K562 (cell line): ENCODE data around the gene ASMTL. TPM values are rescaled to one million over a fixed set of nuclear protein-coding genes. Genes with fewer than 3 reads are reported as not detected.

ENCODE experiments used
- ATAC-seq: fragments of 200-7000 bp; cut with Tn5 transposase; 3 replicates; pipeline ENCODE4 v1.9.1; 2020; ENCODE audit warnings: moderate library complexity
- BruUV-seq: library from RNA; stranded (reverse); fragments of 400-500 nt; replicated peaks from 2 replicates; lab custom pipeline; 2021; lab: Mats Ljungman, UMichigan
- CTCF ChIA-PET: fragments of 300-600 bp; formaldehyde crosslinking; extraction: SDS; loops from one replicate; lab custom pipeline; 2021; ENCODE audit warnings: low intra/inter-chr PET ratio; lab: Yijun Ruan, JAX
- POLR2A ChIA-PET: fragments of 300-600, 350-650 bp; sonication (Branson Sonifier 250); formaldehyde crosslinking; extraction: SDS; loops from one replicate; lab custom pipeline; 2021; ENCODE audit warnings: antibody characterized with exemption, inconsistent platforms; lab: Yijun Ruan, JAX
- DNase-seq, 4 experiments: peaks; one replicate each; pipeline versions ENCODE4 v3.0.0 to v3.0.0-alpha.2; 2011 to 2018; ENCODE audit warnings: low spot score in 3 of 4, mixed read lengths in 3 of 4; ENCODE audit errors: extremely low read depth in 1 of 4
- FAIRE-seq: peaks from 2 replicates; lab custom pipeline; 2011; peaks lifted over from hg19 to GRCh38; lab: Jason Lieb, UNC
- H2AFZ ChIP-seq: 2 replicates; pipeline ENCODE4 v1.6.0; 2011; ENCODE audit warnings: low read depth, low read length, control low read depth, inconsistent platforms
- H3K27ac ChIP-seq: fragments of 200-600 bp; 3 replicates; pipeline ENCODE4 v1.8.0; 2011; ENCODE audit warnings: low read depth, mild to moderate bottlenecking, control low read depth, inconsistent platforms, low read length, moderate library complexity, mixed read lengths; ENCODE audit errors: extremely low read depth
- H3K27me3 ChIP-seq, 2 experiments: fragments of 300-600 bp in 1 of 2; 2 replicates in 1 of 2; 3 replicates in 1 of 2; pipeline versions ENCODE4 v1.6.0 to v1.8.0; 2011; ENCODE audit warnings: inconsistent platforms in 2 of 2, low read length in 2 of 2, mild to moderate bottlenecking in 1 of 2, mixed read lengths in 1 of 2, moderate library complexity in 1 of 2; ENCODE audit not compliant: control insufficient read depth in 2 of 2, insufficient read depth in 2 of 2
- H3K36me3 ChIP-seq: fragments of 300-600 bp; 3 replicates; pipeline ENCODE4 v1.8.0; 2011; ENCODE audit warnings: mild to moderate bottlenecking, low read length, inconsistent platforms; ENCODE audit not compliant: control insufficient read depth, insufficient read depth
- H3K4me1 ChIP-seq, 2 experiments: fragments of 200-600 bp in 1 of 2; replicated peaks in 1 of 2; 2 replicates in 1 of 2; 3 replicates in 1 of 2; pipeline versions ENCODE4 v1.5.1 to v1.8.0; 2011; ENCODE audit warnings: inconsistent platforms in 2 of 2, low read length in 2 of 2, mild to moderate bottlenecking in 1 of 2, mixed read lengths in 1 of 2, moderate library complexity in 1 of 2; ENCODE audit not compliant: control insufficient read depth in 2 of 2, insufficient read depth in 2 of 2
- H3K4me2 ChIP-seq: 2 replicates; pipeline ENCODE4 v1.6.1; 2011; ENCODE audit warnings: low read length, control low read depth, inconsistent platforms, mixed read lengths; ENCODE audit not compliant: insufficient read depth
- H3K4me3 ChIP-seq: fragments of 200-600 bp; sonication (generic), shearing (Covaris generic); 2 replicates; pipeline ENCODE4 v1.5.1; 2016; ENCODE audit warnings: control low read depth, inconsistent platforms
- H3K79me2 ChIP-seq: fragments of 200-600 bp; 3 replicates; pipeline ENCODE4 v1.8.0; 2011; ENCODE audit warnings: low read length, inconsistent platforms; ENCODE audit not compliant: control insufficient read depth, insufficient read depth
- H3K9ac ChIP-seq, 2 experiments: 2 replicates each; pipeline versions ENCODE4 v1.6.0 to v1.6.1; 2011; ENCODE audit warnings: low read depth in 2 of 2, low read length in 2 of 2, control low read depth in 1 of 2, inconsistent platforms in 1 of 2, mild to moderate bottlenecking in 1 of 2, mixed read lengths in 1 of 2; ENCODE audit not compliant: insufficient read depth in 1 of 2
- H3K9me1 ChIP-seq: one replicate; pipeline ENCODE4 v1.6.0; 2011; ENCODE audit warnings: inconsistent platforms, mild to moderate bottlenecking, low read length, moderate library complexity; ENCODE audit not compliant: control insufficient read depth, insufficient read depth
- H3K9me3 ChIP-seq: replicated peaks from 2 replicates; pipeline ENCODE4 v1.5.1; 2011; ENCODE audit warnings: low read depth, low read length, inconsistent platforms; ENCODE audit not compliant: control insufficient read depth, insufficient read depth
- H4K20me1 ChIP-seq: replicated peaks from 2 replicates; pipeline ENCODE4 v1.6.1; 2011; ENCODE audit warnings: low read length, inconsistent platforms, mixed read lengths; ENCODE audit not compliant: control insufficient read depth, insufficient read depth
- KLF13 ChIP-seq: fragments of 450-650 bp; IDR thresholded peaks from 2 replicates; pipeline ENCODE4 v1.6.1; 2016; ENCODE audit warnings: missing genetic modification characterization, low read depth, mild to moderate bottlenecking, missing compliant biosample characterization, moderate library complexity, borderline replicate concordance
- TBP ChIP-seq: optimal IDR thresholded peaks from 2 replicates; pipeline ENCODE3; 2011; ENCODE audit warnings: low read depth, low read length, improper control_type of control experiment
- TEAD1 ChIP-seq, 2 experiments: fragments of 450-650 bp in 1 of 2; sonication (generic) in 1 of 2; formaldehyde crosslinking; IDR thresholded peaks; 2 replicates each; pipeline versions ENCODE4 v1.4.0 to v1.8.0; 2020 to 2022; ENCODE audit warnings: mild to moderate bottlenecking in 2 of 2, missing genetic modification reagents in 1 of 2
- WGBS: fragments of 100-300 bp; shearing (Covaris generic); methylation state at CpG from one replicate; pipeline ENCODE4 v1.1.6; 2016; ENCODE audit warnings: low coverage, mixed read lengths; ENCODE audit not compliant: insufficient coverage; ENCODE audit errors: missing lambda C conversion rate; 5-methylcytosine and 5-hydroxymethylcytosine counted together
- in situ Hi-C: fragments of 300-500 bp; cut with MboI; formaldehyde crosslinking; loops from 4 replicates; pipeline ENCODE4 v1.15.0; 2018; ENCODE audit warnings: inconsistent platforms, mixed read lengths
- intact Hi-C: fragments of 100-400 bp; cut with micrococcal nuclease; formaldehyde crosslinking; loops from 2 replicates; pipeline ENCODE4 v1.14.2; 2022
- polyA plus RNA-seq, 8 experiments: library from polyadenylated mRNA; depleted of rRNA in 4 of 8; stranded (reverse) in 5 of 8; unstranded in 3 of 8; fragments of >200 nt; fragmentation: Nextera tagmentation in 2 of 8; fragmentation: Illumina TruSeq in 1 of 8; extraction: Ambion mirVana in 2 of 8; extraction: Trizol in 1 of 8; gene quantifications; 2 replicates each; pipeline versions ENCODE4 v1.2.1 to v1.2.3, GENCODE V29; 2011 to 2014; ENCODE audit warnings: inconsistent platforms in 1 of 8, missing spikeins in 1 of 8
- total RNA-seq, 7 experiments: library from RNA; depleted of rRNA in 6 of 7; stranded (reverse); fragments of >200 nt in 6 of 7; fragmentation: Illumina TruSeq in 2 of 7; extraction: Trizol in 2 of 7; gene quantifications; 2 replicates each; pipeline versions ENCODE4 v1.2.1 to v1.2.3, GENCODE V29; 2011 to 2021; ENCODE audit warnings: low replicate concordance in 1 of 7
- TF ChIP-seq, protein P1 (sequence below): sonication (generic); formaldehyde crosslinking; IDR thresholded peaks from 2 replicates; pipeline ENCODE4 v1.8.0; 2022; ENCODE audit warnings: mild to moderate bottlenecking, missing genetic modification reagents
- TF ChIP-seq, protein P2 (sequence below): sonication (generic); formaldehyde crosslinking; IDR thresholded peaks from 2 replicates; pipeline ENCODE4 v1.8.1; 2023; ENCODE audit warnings: mild to moderate bottlenecking, missing genetic modification reagents

ASMTL gene
- total and polyA plus RNA-seq, 9 of the 15 experiments (the other 6 are each of a cell fraction or from before 2014, with no cell fraction given): 0.56 to 20.6 (median 7.6) TPM

DNA sequence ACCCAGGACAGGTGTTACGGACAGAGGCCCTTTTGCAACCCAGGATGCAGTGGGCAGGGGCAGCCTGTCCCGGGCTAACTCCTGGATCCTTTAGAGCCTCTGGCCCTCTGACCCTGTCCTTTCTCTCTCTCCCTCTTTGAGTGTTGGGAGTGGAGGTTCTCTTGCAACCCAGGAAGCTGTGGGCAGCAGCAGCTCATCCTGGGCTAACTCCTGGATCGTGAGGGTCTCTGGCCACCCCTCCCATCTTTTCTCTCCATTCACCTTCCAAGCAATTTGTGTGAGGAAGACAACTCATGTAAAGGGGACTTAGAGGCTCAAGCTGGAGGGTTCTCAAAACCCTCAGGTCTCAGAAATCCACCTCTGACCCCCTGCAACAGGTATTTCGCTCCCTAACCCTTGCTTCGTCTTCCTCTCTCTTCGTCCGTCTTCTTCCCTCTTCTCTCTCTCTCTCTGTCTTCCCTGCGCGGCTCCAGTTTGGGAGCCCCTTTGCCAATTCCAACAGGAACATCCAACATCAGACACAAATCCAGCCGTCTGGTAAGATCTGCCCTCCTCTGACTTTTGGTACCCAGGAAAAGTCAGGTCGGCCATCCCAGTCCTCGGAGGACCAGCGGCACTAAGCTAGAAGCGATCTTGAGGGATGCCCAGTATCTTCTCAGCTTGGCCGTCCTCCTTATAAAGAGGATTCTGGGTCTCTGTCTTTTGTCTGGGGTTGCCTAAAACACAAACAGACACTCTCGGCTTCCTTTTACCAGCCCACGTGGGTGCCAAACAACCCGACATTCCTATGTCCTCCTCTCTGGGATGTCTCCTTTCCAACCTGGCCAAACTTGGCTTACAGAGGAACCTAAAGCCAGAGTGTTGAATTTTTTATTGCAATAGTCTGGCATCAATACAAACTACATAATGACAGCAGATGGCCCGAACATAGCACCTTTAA lies 7.9 kb downstream of the ASMTL start (continued):
- TF ChIP-seq, protein P1, sequence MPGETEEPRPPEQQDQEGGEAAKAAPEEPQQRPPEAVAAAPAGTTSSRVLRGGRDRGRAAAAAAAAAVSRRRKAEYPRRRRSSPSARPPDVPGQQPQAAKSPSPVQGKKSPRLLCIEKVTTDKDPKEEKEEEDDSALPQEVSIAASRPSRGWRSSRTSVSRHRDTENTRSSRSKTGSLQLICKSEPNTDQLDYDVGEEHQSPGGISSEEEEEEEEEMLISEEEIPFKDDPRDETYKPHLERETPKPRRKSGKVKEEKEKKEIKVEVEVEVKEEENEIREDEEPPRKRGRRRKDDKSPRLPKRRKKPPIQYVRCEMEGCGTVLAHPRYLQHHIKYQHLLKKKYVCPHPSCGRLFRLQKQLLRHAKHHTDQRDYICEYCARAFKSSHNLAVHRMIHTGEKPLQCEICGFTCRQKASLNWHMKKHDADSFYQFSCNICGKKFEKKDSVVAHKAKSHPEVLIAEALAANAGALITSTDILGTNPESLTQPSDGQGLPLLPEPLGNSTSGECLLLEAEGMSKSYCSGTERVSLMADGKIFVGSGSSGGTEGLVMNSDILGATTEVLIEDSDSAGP: no peak
- no peak for TF ChIP-seq TBP
- no peak for TF ChIP-seq KLF13

DNA sequence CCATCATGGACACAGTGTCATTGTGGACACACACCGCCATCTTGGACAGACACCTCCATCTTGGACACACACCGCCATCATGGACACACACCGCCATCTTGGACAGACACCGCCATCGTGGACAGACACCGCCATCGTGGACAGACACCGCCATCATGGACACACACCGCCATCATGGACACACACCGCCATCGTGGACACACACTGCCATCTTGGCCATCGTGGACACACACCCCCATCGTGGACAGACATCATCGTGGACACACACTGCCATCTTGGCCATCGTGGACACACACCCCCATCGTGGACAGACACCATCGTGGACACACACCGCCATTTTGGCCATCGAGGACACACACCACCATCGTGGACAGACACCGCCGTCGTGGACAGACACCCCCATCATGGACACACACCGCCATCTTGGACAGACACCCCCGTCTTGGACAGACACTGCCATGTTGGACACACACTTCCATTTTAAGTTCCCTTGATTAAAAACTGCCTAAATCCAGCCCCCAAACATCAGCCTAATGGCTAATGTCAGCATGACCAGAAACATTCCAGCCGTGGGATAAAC lies 9.1 kb downstream of the ASMTL start:
- ATAC-seq: no peak
- Histone ChIP-seq H3K79me2 (peaks cover 3% of the 10 kb centered on the region; the same call in 1 of the 3 replicates), H3K27me3 (no peaks in the 10 kb centered on the region), H3K9me1 (no peaks in the 10 kb centered on the region), H3K9ac (no peak overlapping the region), H3K4me1 (no peaks in the 10 kb centered on the region; a peak in 1 of 5 replicates)
- in situ Hi-C loops: no loop called here
- BruUV-seq: no TSS peak
- TF ChIP-seq TEAD1 (CRISPR knock-in tag; IDR thresholded peaks at IDR 0.05): no peak
- TF ChIP-seq, protein P2, sequence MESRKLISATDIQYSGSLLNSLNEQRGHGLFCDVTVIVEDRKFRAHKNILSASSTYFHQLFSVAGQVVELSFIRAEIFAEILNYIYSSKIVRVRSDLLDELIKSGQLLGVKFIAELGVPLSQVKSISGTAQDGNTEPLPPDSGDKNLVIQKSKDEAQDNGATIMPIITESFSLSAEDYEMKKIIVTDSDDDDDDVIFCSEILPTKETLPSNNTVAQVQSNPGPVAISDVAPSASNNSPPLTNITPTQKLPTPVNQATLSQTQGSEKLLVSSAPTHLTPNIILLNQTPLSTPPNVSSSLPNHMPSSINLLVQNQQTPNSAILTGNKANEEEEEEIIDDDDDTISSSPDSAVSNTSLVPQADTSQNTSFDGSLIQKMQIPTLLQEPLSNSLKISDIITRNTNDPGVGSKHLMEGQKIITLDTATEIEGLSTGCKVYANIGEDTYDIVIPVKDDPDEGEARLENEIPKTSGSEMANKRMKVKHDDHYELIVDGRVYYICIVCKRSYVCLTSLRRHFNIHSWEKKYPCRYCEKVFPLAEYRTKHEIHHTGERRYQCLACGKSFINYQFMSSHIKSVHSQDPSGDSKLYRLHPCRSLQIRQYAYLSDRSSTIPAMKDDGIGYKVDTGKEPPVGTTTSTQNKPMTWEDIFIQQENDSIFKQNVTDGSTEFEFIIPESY (CRISPR knock-in tag): peak; percentile 13; the same call in 1 of the 2 replicates
- TF ChIP-seq, all 486 proteins: peak for 1
- Histone ChIP-seq H3K27ac (no peak overlapping the region), H3K36me3 (peaks cover 6% of the 10 kb centered on the region; the same call in 1 of the 3 replicates), H3K9me3 (no peaks in the 10 kb centered on the region; the same call in none of the 2 replicates), H3K4me3 (no peak overlapping the region), H4K20me1 (no peaks in the 10 kb centered on the region), H3K4me2 (no peak overlapping the region), H2AFZ (no peak overlapping the region)
- DNase-seq (no peak), FAIRE-seq (no peak)
- intact Hi-C loops: no loop called here
- POLR2A ChIA-PET: no interaction called here
- 97% methylated on average over 18 of the region's 26 CpGs for WGBS
- CTCF ChIA-PET: no interaction called here
